GM04504 (cell line): Measurements from ENCODE around the gene GMPPB.
"Not testable (repeated sequence)": the region's sequence is repeated elsewhere in the genome, so short reads cannot be mapped to it uniquely, and the experiment has no call there.

ENCODE experiments used
- DNase-seq: peaks from one replicate; pipeline ENCODE4 v3.0.0-alpha.2; 2012; ENCODE audit warnings: low read depth

GMPPB gene

GRCh38 chr3:49689046-49689907, 34.5 kb downstream of the GMPPB start, which contains the start of the genes MST1 and RNF123:
MST1 (minus strand) TSS chr3:49689474; CDS start chr3:49688691, 783 bp downstream.
RNF123 (plus strand) TSS chr3:49689557; CDS start chr3:49691166, 1,609 bp downstream.
- DNase-seq: peak; percentile 70

- not testable (repeated sequence) for DNase-seq
Measured at GRCh38 chr3:49688338-49689045, 35.3 kb downstream of the GMPPB start.

GRCh38 chr3:49687424-49687795, 36.3 kb downstream of the GMPPB start:
- DNase-seq: not testable (repeated sequence)

GRCh38 chr3:49686769-49687423, 36.9 kb downstream of the GMPPB start:
- DNase-seq: not testable (repeated sequence)

- not testable (repeated sequence) for DNase-seq
Measured at GRCh38 chr3:49686346-49686745, 37.4 kb downstream of the GMPPB start.

- DNase-seq: not testable (repeated sequence)
Measured at GRCh38 chr3:49685846-49686245, 37.9 kb downstream of the GMPPB start.

- not testable (repeated sequence) for DNase-seq
Measured at GRCh38 chr3:49685103-49685502, 38.6 kb downstream of the GMPPB start.

- not testable (repeated sequence) for DNase-seq
Measured at GRCh38 chr3:49684453-49684852, 39.3 kb downstream of the GMPPB start.

GRCh38 chr3:49683162-49683561, 40.6 kb downstream of the GMPPB start:
- DNase-seq: no peak

- no peak for DNase-seq
Measured at GRCh38 chr3:49681543-49681942, 42.2 kb downstream of the GMPPB start.

GRCh38 chr3:49681232-49681522, 42.6 kb downstream of the GMPPB start:
- DNase-seq: no peak

- no peak for DNase-seq
Measured at GRCh38 chr3:49680493-49681231, 43.1 kb downstream of the GMPPB start.

GRCh38 chr3:49675912-49676311, 47.8 kb downstream of the GMPPB start:
- no peak for DNase-seq

GRCh38 chr3:49674497-49674983, 49.2 kb downstream of the GMPPB start:
- no peak for DNase-seq

GRCh38 chr3:49673715-49674496, 49.8 kb downstream of the GMPPB start, which contains the start of gene APEH:
APEH (plus strand) TSS chr3:49674351; CDS start chr3:49674402, 51 bp downstream.
- peak; percentile 92 for DNase-seq

GRCh38 chr3:49673121-49673714, 50.5 kb downstream of the GMPPB start:
- no peak for DNase-seq

- DNase-seq: peak; percentile 28
Measured at GRCh38 chr3:49671291-49672288, 52.2 kb downstream of the GMPPB start.

- no peak for DNase-seq
Measured at GRCh38 chr3:49670940-49671290, 52.8 kb downstream of the GMPPB start.
